MM.1S (cell line): Measurements from ENCODE around the gene VAC14.

Experiments used
- DNase-seq: peaks from one replicate; pipeline ENCODE4 v3.0.0-alpha.2; 2015
- H2AFZ ChIP-seq: fragments of 300-600 bp; sonication (generic); 2 replicates; pipeline ENCODE4 v1.6.0; 2016; ENCODE audit warnings: antibody characterized with exemption, low read length
- H3F3A ChIP-seq: fragments of 300-600 bp; sonication (generic); 2 replicates; pipeline ENCODE4 v1.6.1; 2016; ENCODE audit warnings: mild to moderate bottlenecking, antibody characterized with exemption, low read length, moderate library complexity, mixed read lengths; ENCODE audit not compliant: insufficient read depth
- H3K27ac ChIP-seq: fragments of 300-600 bp; sonication (generic); 2 replicates; pipeline ENCODE4 v1.5.1; 2016; ENCODE audit warnings: mild to moderate bottlenecking, low read length
- H3K27me3 ChIP-seq: fragments of 300-600 bp; sonication (generic); replicated peaks from 2 replicates; pipeline ENCODE4 v1.6.0; 2016; ENCODE audit warnings: low read length; ENCODE audit not compliant: insufficient read depth
- H3K36me3 ChIP-seq: fragments of 300-600 bp; sonication (generic); replicated peaks from 2 replicates; pipeline ENCODE4 v1.6.1; 2016; ENCODE audit warnings: mild to moderate bottlenecking, low read length, mixed read lengths; ENCODE audit not compliant: insufficient read depth
- H3K4me1 ChIP-seq: fragments of 300-600 bp; sonication (generic); 2 replicates; pipeline ENCODE4 v1.6.1; 2016; ENCODE audit warnings: low read length, mixed read lengths
- H3K4me2 ChIP-seq: fragments of 300-600 bp; sonication (generic); 2 replicates; pipeline ENCODE4 v1.6.0; 2016; ENCODE audit warnings: low read depth, low read length
- H3K4me3 ChIP-seq: fragments of 300-600 bp; sonication (generic); 2 replicates; pipeline ENCODE4 v1.5.1; 2016; ENCODE audit warnings: low read length, mixed read lengths
- H3K79me2 ChIP-seq: fragments of 300-600 bp; sonication (generic); 2 replicates; pipeline ENCODE4 v1.6.1; 2016; ENCODE audit warnings: mixed run types, low read length, mixed read lengths
- H3K9ac ChIP-seq: fragments of 300-600 bp; sonication (generic); 2 replicates; pipeline ENCODE4 v1.6.1; 2016; ENCODE audit warnings: low read length, mixed read lengths
- H3K9me2 ChIP-seq: fragments of 300-600 bp; sonication (generic); replicated peaks from 2 replicates; pipeline ENCODE4 v1.6.1; 2016; ENCODE audit warnings: mild to moderate bottlenecking, low read length, mixed read lengths; ENCODE audit not compliant: insufficient read depth
- H3K9me3 ChIP-seq: fragments of 300-600 bp; sonication (generic); replicated peaks from 2 replicates; pipeline ENCODE4 v1.6.1; 2016; ENCODE audit warnings: mild to moderate bottlenecking, low read length, mixed read lengths; ENCODE audit not compliant: insufficient read depth
- H4K20me1 ChIP-seq: fragments of 300-600 bp; sonication (generic); 2 replicates; pipeline ENCODE4 v1.6.1; 2016; ENCODE audit warnings: mild to moderate bottlenecking, low read length, moderate library complexity, mixed read lengths; ENCODE audit not compliant: insufficient read depth
- CTCF ChIP-seq: fragments of 300-600 bp; sonication (generic); IDR thresholded peaks from 2 replicates; pipeline ENCODE4 v1.5.1; 2016; ENCODE audit warnings: antibody characterized with exemption, low read length, mixed read lengths
- EZH2 ChIP-seq: fragments of 300-600 bp; sonication (generic); optimal IDR thresholded peaks from 2 replicates; pipeline ENCODE3; 2017; ENCODE audit warnings: low read depth, mild to moderate bottlenecking, antibody characterized with exemption, low read length, mixed read lengths
- EZH2phosphoT487 ChIP-seq: fragments of 300-600 bp; sonication (generic); IDR thresholded peaks from 2 replicates; pipeline ENCODE4 v1.6.1; 2018; ENCODE audit warnings: antibody characterized with exemption, low read length

VAC14 gene

DNA sequence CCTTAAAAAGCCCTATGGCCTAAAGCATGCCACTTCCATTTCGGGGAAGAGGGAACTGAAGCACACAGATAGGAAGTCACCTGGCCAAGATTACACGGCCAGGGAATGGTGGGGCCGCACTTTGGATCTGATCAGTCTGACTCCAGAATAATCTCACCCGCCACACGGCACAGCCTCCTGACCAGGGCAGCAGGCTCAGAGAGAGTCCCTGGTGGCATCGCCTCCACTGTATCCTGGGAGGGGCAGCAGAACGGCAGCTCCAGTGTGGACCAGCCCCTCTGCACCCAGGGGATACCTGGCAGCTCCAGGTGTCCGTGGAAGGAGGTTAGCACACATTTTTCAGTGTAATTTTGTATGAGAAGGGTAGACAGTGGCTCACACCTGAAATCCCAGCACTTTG, 35.5 kb downstream of the VAC14 start:
- Histone ChIP-seq H2AFZ (no peak overlapping the region), H3K9me2 (no peaks in the 10 kb centered on the region), H3K4me2 (no peak overlapping the region), H3K27me3 (no peaks in the 10 kb centered on the region), H3K36me3 (no peaks in the 10 kb centered on the region), H3K4me1 (no peaks in the 10 kb centered on the region), H3F3A (no peaks in the 10 kb centered on the region), H3K79me2 (no peaks in the 10 kb centered on the region), H3K9ac (no peak overlapping the region), H3K27ac (no peak overlapping the region), H4K20me1 (no peaks in the 10 kb centered on the region), H3K4me3 (no peak overlapping the region), H3K9me3 (no peaks in the 10 kb centered on the region)
- no peak for DNase-seq
- TF ChIP-seq CTCF (no peak), EZH2 (no peak), EZH2phosphoT487 (no peak)

DNA sequence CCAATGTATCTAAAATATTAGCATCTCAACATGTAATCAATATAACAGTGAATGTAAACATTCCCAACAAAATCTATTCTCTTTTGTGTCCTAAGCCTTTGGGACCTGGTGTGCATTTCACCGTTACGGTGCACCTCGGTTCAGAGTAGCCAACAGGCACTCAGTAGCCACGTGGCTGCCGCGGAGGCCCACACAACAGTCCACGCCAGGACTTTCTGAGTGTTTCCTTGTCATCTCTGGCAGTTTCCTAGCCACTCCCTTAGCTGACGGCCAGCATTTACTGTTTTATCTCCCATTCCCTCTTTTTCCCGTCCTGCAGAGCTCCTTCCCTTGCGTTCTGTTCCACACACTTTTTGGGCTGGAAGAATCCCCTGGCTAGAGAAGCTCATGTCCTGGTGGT, 36.3 kb downstream of the VAC14 start:
- no peak overlapping the region for H3K4me2 ChIP-seq
- no peaks in the 10 kb centered on the region for H3K4me1 ChIP-seq
- DNase-seq, result no peak
- H3K79me2 ChIP-seq, result no peaks in the 10 kb centered on the region
- no peaks in the 10 kb centered on the region for H4K20me1 ChIP-seq
- TF ChIP-seq EZH2, result no peak
- no peak for TF ChIP-seq EZH2phosphoT487
- TF ChIP-seq CTCF, result no peak
- no peak overlapping the region for H3K9ac ChIP-seq
- H3K27ac ChIP-seq, result no peak overlapping the region
- no peaks in the 10 kb centered on the region for H3K9me3 ChIP-seq
- H2AFZ ChIP-seq, result no peak overlapping the region
- no peaks in the 10 kb centered on the region for H3K36me3 ChIP-seq
- no peak overlapping the region for H3K4me3 ChIP-seq
- H3F3A ChIP-seq, result no peaks in the 10 kb centered on the region
- H3K27me3 ChIP-seq, result no peaks in the 10 kb centered on the region
- no peaks in the 10 kb centered on the region for H3K9me2 ChIP-seq

DNA sequence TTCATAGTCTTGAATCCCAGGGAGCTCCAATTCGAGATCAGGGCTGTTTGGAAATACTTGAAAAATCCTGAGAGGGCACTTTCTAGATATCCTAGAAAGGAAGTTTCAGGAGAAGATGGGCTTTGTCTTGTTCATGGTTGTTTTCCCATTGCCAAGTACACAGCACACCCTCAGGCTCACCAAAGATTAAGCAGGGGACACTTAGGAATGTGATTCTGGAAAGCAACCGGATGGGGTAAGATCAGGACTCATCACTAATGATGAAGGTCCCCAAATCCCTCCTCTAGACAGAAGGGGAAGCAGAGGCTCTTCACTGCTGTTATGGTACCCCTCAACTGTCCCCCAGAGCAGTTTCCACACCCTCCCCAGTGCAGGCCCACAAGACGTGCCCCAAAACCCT, 40.7 kb downstream of the VAC14 start:
- H3K79me2 ChIP-seq, result no peaks in the 10 kb centered on the region
- no peak overlapping the region for H3K4me3 ChIP-seq
- H3K36me3 ChIP-seq, result 0 out of 2 replicates have a peak, but pooled peaks cover 3% of the 10 kb centered on the region
- no peaks in the 10 kb centered on the region for H4K20me1 ChIP-seq
- no peaks in the 10 kb centered on the region for H3K9me3 ChIP-seq
- H3K27ac ChIP-seq, result no peak overlapping the region
- H3F3A ChIP-seq, result no peaks in the 10 kb centered on the region
- DNase-seq, result no peak
- no peak overlapping the region for H2AFZ ChIP-seq
- H3K4me2 ChIP-seq, result no peak overlapping the region
- H3K9ac ChIP-seq, result no peak overlapping the region
- no peaks in the 10 kb centered on the region for H3K27me3 ChIP-seq
- TF ChIP-seq EZH2phosphoT487 (no peak), CTCF (no peak), EZH2 (no peak)
- no peaks in the 10 kb centered on the region for H3K4me1 ChIP-seq
- no peaks in the 10 kb centered on the region for H3K9me2 ChIP-seq
